Measurements from ENCODE around the gene SCN5A. TPM values are rescaled to one million over a fixed set of nuclear protein-coding genes. Genes with fewer than 3 reads are reported as not detected.

Gene SCN5A
- total and polyA plus RNA-seq, 2 of the 8 experiments (the other 6 are each of a cell fraction or from before 2014, with no cell fraction given) = 4.8 to 11.4 TPM

DNA sequence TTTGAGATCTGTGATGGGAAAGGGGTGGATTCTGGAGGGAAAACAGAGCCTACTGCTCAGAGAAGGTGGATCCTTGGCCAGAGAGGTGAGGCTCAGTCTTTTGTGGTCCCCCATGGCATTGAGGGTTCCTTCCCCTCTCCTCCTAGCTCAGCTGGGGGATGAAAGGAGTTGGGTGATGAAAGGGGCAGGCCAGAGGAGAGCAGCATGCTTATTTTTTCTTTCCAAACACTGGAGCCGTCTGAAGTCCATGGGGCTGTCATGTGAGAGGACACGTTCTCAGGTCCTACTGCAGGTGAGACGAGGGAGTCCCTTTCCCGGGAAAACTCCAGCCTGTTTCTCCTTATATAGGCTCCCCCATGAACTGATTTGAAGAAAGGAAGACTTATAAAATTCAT lies 71.4 kb downstream of the SCN5A start:
- no peak overlapping the region for H3K4me3 ChIP-seq (ENCODE audit: extremely low read depth in 1 of 4, insufficient read depth in 2 of 4, low read depth in 3 of 4, low read length in 4 of 4)
- no peaks in the 10 kb centered on the region; a peak in 2 of 7 replicates for H3K27me3 ChIP-seq (replicated peaks in 1 of 4; ENCODE audit: control insufficient read depth in 3 of 4, extremely low read depth in 1 of 4, insufficient read depth in 3 of 4, low read length in 3 of 4)
- H3K14ac ChIP-seq (ENCODE audit: insufficient read length) = no peak overlapping the region
- H2AK5ac ChIP-seq (ENCODE audit: low read depth, low read length) = no peak overlapping the region
- no peak overlapping the region for H4K91ac ChIP-seq (replicated peaks; ENCODE audit: insufficient read length, low read length)
- no peak overlapping the region for H2BK20ac ChIP-seq (ENCODE audit: low read length)
- H2BK15ac ChIP-seq (ENCODE audit: low read length) = no peak overlapping the region
- DNase-seq (ENCODE audit: low read depth in 1 of 2, low spot score in 2 of 2) (peak in 1 of 2 experiments; percentile 11), FAIRE-seq (no peak)
- no peak overlapping the region for H3K4me2 ChIP-seq (ENCODE audit: insufficient read depth in 1 of 2, low read depth in 2 of 2, low read length in 2 of 2)
- H4K5ac ChIP-seq (ENCODE audit: insufficient read length, low read depth, low read length) = no peak overlapping the region
- no peak overlapping the region for H3K23ac ChIP-seq (ENCODE audit: insufficient read length)
- H3K79me2 ChIP-seq (ENCODE audit: control insufficient read depth in 1 of 2, insufficient read depth in 2 of 2, low read length in 2 of 2) = no peaks in the 10 kb centered on the region
- H3K9me3 ChIP-seq (ENCODE audit: insufficient read depth in 2 of 2, low read depth in 1 of 2, low read length in 1 of 2) = no peaks in the 10 kb centered on the region
- no peak for TF ChIP-seq SP2 (IDR thresholded peaks at IDR 0.05; ENCODE audit: low read length)
- no peak for TF ChIP-seq KDM4A (IDR thresholded peaks at IDR 0.05; ENCODE audit: low read depth, low read length, severe bottlenecking)
- TF ChIP-seq TAF1 (IDR thresholded peaks at IDR 0.05; ENCODE audit: low read depth, low read length) = no peak
- TF ChIP-seq CHD1 (IDR thresholded peaks at IDR 0.05; ENCODE audit: low read depth, low read length) = no peak
- no peak for TF ChIP-seq POLR2AphosphoS5 (IDR thresholded peaks at IDR 0.05; ENCODE audit: low read depth, low read length)
- TF ChIP-seq NRF1 (IDR thresholded peaks at IDR 0.05; ENCODE audit: low read depth, low read length) = no peak
- no peak for TF ChIP-seq ASH2L (IDR thresholded peaks at IDR 0.05; ENCODE audit: low read length)
- TF ChIP-seq HDAC2 (IDR thresholded peaks at IDR 0.05; ENCODE audit: borderline replicate concordance in 1 of 2, low read depth in 2 of 2, low read length in 2 of 2) = no peak
- no peak for TF ChIP-seq CREB1 (IDR thresholded peaks at IDR 0.05)
- no peak for TF ChIP-seq CTBP2 (IDR thresholded peaks at IDR 0.05; ENCODE audit: borderline replicate concordance, insufficient read depth, insufficient read length, low read length)
- no peak for TF ChIP-seq SP1 (IDR thresholded peaks at IDR 0.05; ENCODE audit: low read depth, low read length)
- no peak for TF ChIP-seq FOSL1 (IDR thresholded peaks at IDR 0.05; ENCODE audit: insufficient read depth, low read depth, low read length)
- no peaks in the 10 kb centered on the region for H3K36me3 ChIP-seq (ENCODE audit: control insufficient read depth in 2 of 4, insufficient read depth in 4 of 4, low read length in 3 of 4)
- peaks cover 0 to 13% (median 0%) of the 10 kb centered on the region in 4 experiments; a peak in 2 of 7 replicates for H3K4me1 ChIP-seq (replicated peaks in 1 of 4; ENCODE audit: control insufficient read depth in 3 of 4, insufficient read depth in 4 of 4, low read length in 3 of 4)
- H3K79me1 ChIP-seq (ENCODE audit: low read depth, low read length) = no peaks in the 10 kb centered on the region
- H4K8ac ChIP-seq (ENCODE audit: extremely low read depth, insufficient read depth, low read length) = no peak overlapping the region
- H2BK12ac ChIP-seq (ENCODE audit: low read depth, low read length) = no peak overlapping the region
- ChIA-PET POLR2A (ENCODE audit: partially characterized antibody) (no interaction called here), CTCF (ENCODE audit: partially characterized antibody) (interaction anchor here (0.6 to 2.1 kb wide), 2 partner anchors 57 to 461 kb away, joined by 3 to 9 read pairs; no protein-coding TSS in a partner anchor)
- no peak overlapping the region for H3K4ac ChIP-seq (replicated peaks; ENCODE audit: insufficient read length, low read depth, low read length)
- H2AFZ ChIP-seq (ENCODE audit: low read length) = no peak overlapping the region
- H3K23me2 ChIP-seq (ENCODE audit: low read depth, low read length) = no peaks in the 10 kb centered on the region
- no peak overlapping the region for H2BK5ac ChIP-seq (ENCODE audit: low read depth, low read length)
- H4K20me1 ChIP-seq (replicated peaks in 1 of 2; ENCODE audit: control insufficient read depth in 1 of 2, insufficient read depth in 2 of 2, low read length in 2 of 2) = no peaks in the 10 kb centered on the region
- no peak overlapping the region for H3K27ac ChIP-seq (ENCODE audit: low read depth, low read length)
- H3K18ac ChIP-seq (ENCODE audit: extremely low read depth, low read length) = no peak overlapping the region
- H3K56ac ChIP-seq (replicated peaks; ENCODE audit: insufficient read length, low read depth, low read length) = no peak overlapping the region
- H3K9ac ChIP-seq (replicated peaks in 1 of 4; ENCODE audit: extremely low read depth in 1 of 4, low read depth in 3 of 4, low read length in 3 of 4) = no peak overlapping the region
- H2BK120ac ChIP-seq (replicated peaks; ENCODE audit: low read depth, low read length) = no peak overlapping the region
- WGBS, 2 experiments (ENCODE audit: extremely low coverage in 1 of 2, insufficient coverage in 1 of 2, insufficient read length in 1 of 2, insufficient replicate concordance in 2 of 2, low coverage in 1 of 2, low lambda C conversion rate in 2 of 2, missing lambda C conversion rate in 1 of 2) = 92% methylated on average over 4 of the region's 4 CpGs; no CpG with 5 or more reads in 1 of the 2 experiments
